ENCODE data around the gene DNAH9.
A peak's percentile ranks its signal among the peaks of the same experiment; 100 is the strongest.

DNAH9 gene

DNA sequence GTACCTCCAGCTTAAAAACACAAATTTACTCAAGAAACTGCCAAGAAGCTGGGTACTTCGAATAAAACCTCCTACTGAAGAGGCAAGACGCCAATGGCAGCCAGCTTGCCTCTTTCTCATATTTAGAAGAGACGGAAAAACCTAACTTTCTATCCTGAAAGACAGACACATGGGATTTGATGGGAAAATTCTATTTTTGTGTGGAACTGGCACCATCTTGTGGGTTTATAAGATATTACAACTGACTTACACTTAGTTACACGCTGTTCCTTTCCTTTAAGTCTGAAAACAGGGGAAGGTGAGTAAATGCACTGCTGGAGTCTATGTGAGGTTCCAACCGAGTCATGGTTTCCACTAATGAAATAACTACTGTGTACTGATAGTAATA lies 388.7 kb downstream of the DNAH9 start:
- no peak overlapping the region for H3K4me3 ChIP-seq (ENCODE audit: insufficient read length, low read depth)
- DNase-seq (ENCODE audit: low read depth, low spot score) = peak; percentile 22

DNA sequence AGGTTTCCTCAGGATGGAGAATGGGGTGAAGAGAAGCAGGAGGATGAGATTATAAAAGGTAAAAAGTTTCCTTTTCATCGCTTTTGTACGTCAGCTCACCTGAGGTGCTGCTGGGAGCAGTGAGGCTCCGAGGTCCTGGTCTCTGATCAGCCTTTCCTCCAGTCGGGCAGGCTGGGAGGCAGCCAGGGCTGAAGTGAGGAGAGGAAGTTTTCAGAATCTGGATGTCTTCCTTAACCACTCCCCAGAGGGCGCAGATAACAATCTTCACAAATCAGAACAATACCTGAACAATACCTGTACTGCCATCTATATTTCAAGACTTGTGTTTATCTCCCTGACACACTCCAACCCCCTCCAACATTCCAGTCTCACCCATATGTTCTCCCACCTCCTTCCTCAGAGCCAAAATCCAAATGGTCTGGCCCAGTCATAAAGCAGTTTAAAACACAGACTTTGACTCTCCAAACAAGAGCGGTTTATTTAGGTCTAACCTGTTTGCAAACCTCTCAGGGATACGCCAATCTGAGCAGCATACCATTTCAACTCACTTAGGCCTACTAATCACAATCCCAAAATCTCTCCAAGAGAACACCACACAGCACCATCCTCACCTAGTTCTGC lies 392.2 kb downstream of the DNAH9 start:
- H3K27me3 ChIP-seq (ENCODE audit: insufficient read depth, insufficient read length) = no peaks in the 10 kb centered on the region
- peaks cover 22% of the 10 kb centered on the region for H3K36me3 ChIP-seq (ENCODE audit: insufficient read depth, insufficient read length, low read length)
- TF ChIP-seq SUZ12 (IDR thresholded peaks at IDR 0.05; ENCODE audit: extremely low read depth, insufficient read depth, insufficient read length) = no peak
- no peak for TF ChIP-seq YY1 (IDR thresholded peaks at IDR 0.05; ENCODE audit: insufficient read depth, insufficient read length)
- no peak for TF ChIP-seq ZNF274 (IDR thresholded peaks at IDR 0.05; ENCODE audit: low read depth, low read length)

More for the DNA sequence above, 388.7 kb downstream of the DNAH9 start:
- no peaks in the 10 kb centered on the region for H3K9me3 ChIP-seq (ENCODE audit: insufficient read depth, low read length)
- TF ChIP-seq SUZ12 (IDR thresholded peaks at IDR 0.05; ENCODE audit: extremely low read depth, insufficient read depth, insufficient read length) (no peak), YY1 (IDR thresholded peaks at IDR 0.05; ENCODE audit: insufficient read depth, insufficient read length) (no peak), ZNF274 (IDR thresholded peaks at IDR 0.05; ENCODE audit: low read depth, low read length) (no peak)
- no peaks in the 10 kb centered on the region for H3K4me1 ChIP-seq (ENCODE audit: insufficient read depth, insufficient read length)
- peaks cover 24% of the 10 kb centered on the region for H3K36me3 ChIP-seq (ENCODE audit: insufficient read depth, insufficient read length, low read length)
- H3K9ac ChIP-seq (ENCODE audit: insufficient read length, low read depth) = no peak overlapping the region
- H3K27me3 ChIP-seq (ENCODE audit: insufficient read depth, insufficient read length) = no peaks in the 10 kb centered on the region

DNA sequence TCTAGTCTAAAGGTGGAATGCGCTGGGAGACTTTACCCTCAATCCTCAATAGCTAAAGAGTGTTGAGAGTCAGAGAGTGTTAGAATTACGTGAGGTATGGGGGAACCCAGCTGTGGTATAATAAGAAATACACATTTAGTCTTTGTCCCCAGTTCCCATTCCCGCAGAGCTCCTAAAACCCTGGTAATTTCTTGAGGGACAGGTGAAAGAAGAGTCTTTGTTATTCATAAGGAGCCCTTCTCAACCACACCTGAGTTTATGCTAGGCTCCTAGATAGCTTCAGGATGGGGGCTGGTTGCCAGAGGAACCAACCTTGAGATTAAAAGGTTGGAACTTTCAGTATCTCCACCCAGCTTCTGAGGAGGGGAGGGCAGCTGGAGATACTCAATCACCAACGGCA lies 393.2 kb downstream of the DNAH9 start:
- no peak overlapping the region for H3K4me3 ChIP-seq (ENCODE audit: insufficient read length, low read depth)
- H3K4me1 ChIP-seq (ENCODE audit: insufficient read depth, insufficient read length) = no peaks in the 10 kb centered on the region
- no peak overlapping the region for H3K9ac ChIP-seq (ENCODE audit: insufficient read length, low read depth)
- H3K9me3 ChIP-seq (ENCODE audit: insufficient read depth, low read length) = no peaks in the 10 kb centered on the region
- H3K36me3 ChIP-seq (ENCODE audit: insufficient read depth, insufficient read length, low read length) = peaks cover 22% of the 10 kb centered on the region
- no peak for DNase-seq (ENCODE audit: low read depth, low spot score)
- no peak for TF ChIP-seq ZNF274 (IDR thresholded peaks at IDR 0.05; ENCODE audit: low read depth, low read length)
- H3K27me3 ChIP-seq (ENCODE audit: insufficient read depth, insufficient read length) = no peaks in the 10 kb centered on the region

More for the DNA sequence above, 392.2 kb downstream of the DNAH9 start:
- H3K4me1 ChIP-seq (ENCODE audit: insufficient read depth, insufficient read length) = no peaks in the 10 kb centered on the region
- no peaks in the 10 kb centered on the region for H3K9me3 ChIP-seq (ENCODE audit: insufficient read depth, low read length)
- H3K9ac ChIP-seq (ENCODE audit: insufficient read length, low read depth) = no peak overlapping the region
- H3K4me3 ChIP-seq (ENCODE audit: insufficient read length, low read depth) = no peak overlapping the region
- DNase-seq (ENCODE audit: low read depth, low spot score) = no peak

GRCh38 chr17:11996722-11997146 lies 398.5 kb downstream of the DNAH9 start:
- Histone ChIP-seq H3K9me3 (ENCODE audit: insufficient read depth, low read length) (no peaks in the 10 kb centered on the region), H3K9ac (ENCODE audit: insufficient read length, low read depth) (peak overlapping the region; percentile 85), H3K36me3 (ENCODE audit: insufficient read depth, insufficient read length, low read length) (peaks cover 9% of the 10 kb centered on the region), H3K4me3 (ENCODE audit: insufficient read length, low read depth) (peak overlapping the region; percentile 76), H3K4me1 (ENCODE audit: insufficient read depth, insufficient read length) (no peaks in the 10 kb centered on the region), H3K27me3 (ENCODE audit: insufficient read depth, insufficient read length) (no peaks in the 10 kb centered on the region)
- no peak for DNase-seq (ENCODE audit: low read depth, low spot score)
- TF ChIP-seq ZNF274 (IDR thresholded peaks at IDR 0.05; ENCODE audit: low read depth, low read length) (no peak), SUZ12 (IDR thresholded peaks at IDR 0.05; ENCODE audit: extremely low read depth, insufficient read depth, insufficient read length) (no peak), YY1 (IDR thresholded peaks at IDR 0.05; ENCODE audit: insufficient read depth, insufficient read length) (no peak)

DNA sequence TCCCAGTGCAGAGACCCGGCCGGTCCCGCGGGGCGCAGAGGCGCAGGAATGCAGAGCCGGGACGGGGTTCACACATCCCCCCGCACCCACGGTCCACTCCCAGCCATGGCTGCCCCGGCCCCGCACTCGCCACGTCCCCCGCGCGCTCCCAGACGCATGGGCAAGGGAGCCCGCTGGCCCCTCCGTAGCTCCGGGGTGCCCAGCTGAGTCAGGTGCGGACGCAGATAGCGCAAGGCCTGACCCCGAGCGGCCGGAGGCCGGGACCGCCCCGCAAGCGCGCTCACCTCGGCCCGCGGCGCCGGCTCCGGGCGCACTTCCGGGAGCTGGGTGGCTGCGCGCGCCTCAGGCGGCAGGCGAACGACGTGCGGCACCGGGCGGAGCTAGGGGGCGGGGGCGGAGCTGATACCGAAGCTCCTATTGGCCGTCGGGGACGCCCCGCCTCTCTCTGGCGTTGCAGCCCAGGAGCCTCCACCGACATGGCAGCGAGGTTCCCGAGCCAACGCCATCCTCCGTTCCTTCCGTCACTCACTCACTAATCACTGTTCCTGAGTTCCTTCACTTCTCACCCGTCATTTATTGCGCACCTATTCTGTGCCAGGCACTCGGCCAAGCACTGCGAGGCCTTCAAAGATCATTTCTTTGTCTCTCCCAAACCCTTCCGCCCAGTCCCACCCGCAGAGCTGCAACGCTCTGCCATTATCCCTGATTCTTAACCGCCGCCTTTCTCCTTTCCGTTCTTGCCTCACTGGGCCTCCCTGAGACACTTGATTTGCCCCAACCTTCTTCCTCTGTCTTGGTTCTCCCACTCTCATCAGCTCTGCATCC lies 399.1 kb downstream of the DNAH9 start, which contains the start of gene ZNF18:
Gene ZNF18, minus strand, starts transcription at position 329 of the 825 bp plus-strand sequence. CDS start 4,646 bp downstream, outside the sequence.
- Histone ChIP-seq H3K4me1 (ENCODE audit: insufficient read depth, insufficient read length) (no peaks in the 10 kb centered on the region), H3K9ac (ENCODE audit: insufficient read length, low read depth) (peak within 1 kb of the TSS; percentile 85), H3K36me3 (ENCODE audit: insufficient read depth, insufficient read length, low read length) (peaks cover 4% of the 10 kb centered on the region), H3K9me3 (ENCODE audit: insufficient read depth, low read length) (no peaks in the 10 kb centered on the region), H3K27me3 (ENCODE audit: insufficient read depth, insufficient read length) (no peaks in the 10 kb centered on the region), H3K4me3 (ENCODE audit: insufficient read length, low read depth) (peak within 1 kb of the TSS; percentile 76)
- TF ChIP-seq ZNF274 (IDR thresholded peaks at IDR 0.05; ENCODE audit: low read depth, low read length) = no peak
- DNase-seq (ENCODE audit: low read depth, low spot score) = peak; percentile 90

- DNase-seq (ENCODE audit: low read depth, low spot score) = no peak
- H3K9me3 ChIP-seq (ENCODE audit: insufficient read depth, low read length) = no peaks in the 10 kb centered on the region
Measured at GRCh38 chr17:11997972-11998233, 399.6 kb downstream of the DNAH9 start.

GRCh38 chr17:11999696-12000095 lies 401.4 kb downstream of the DNAH9 start:
- H3K9me3 ChIP-seq (ENCODE audit: insufficient read depth, low read length) = no peaks in the 10 kb centered on the region
- no peaks in the 10 kb centered on the region for H3K4me1 ChIP-seq (ENCODE audit: insufficient read depth, insufficient read length)
- no peaks in the 10 kb centered on the region for H3K36me3 ChIP-seq (ENCODE audit: insufficient read depth, insufficient read length, low read length)
- H3K4me3 ChIP-seq (ENCODE audit: insufficient read length, low read depth) = no peak overlapping the region
- no peak for DNase-seq (ENCODE audit: low read depth, low spot score)
- no peak for TF ChIP-seq SUZ12 (IDR thresholded peaks at IDR 0.05; ENCODE audit: extremely low read depth, insufficient read depth, insufficient read length)
- TF ChIP-seq ZNF274 (IDR thresholded peaks at IDR 0.05; ENCODE audit: low read depth, low read length) = no peak
- TF ChIP-seq YY1 (IDR thresholded peaks at IDR 0.05; ENCODE audit: insufficient read depth, insufficient read length) = no peak
- H3K9ac ChIP-seq (ENCODE audit: insufficient read length, low read depth) = no peak overlapping the region
- H3K27me3 ChIP-seq (ENCODE audit: insufficient read depth, insufficient read length) = no peaks in the 10 kb centered on the region

More at GRCh38 chr17:11997972-11998233, 399.6 kb downstream of the DNAH9 start:
- H3K27me3 ChIP-seq (ENCODE audit: insufficient read depth, insufficient read length) = no peaks in the 10 kb centered on the region
- H3K4me3 ChIP-seq (ENCODE audit: insufficient read length, low read depth) = peak overlapping the region; percentile 76
- H3K36me3 ChIP-seq (ENCODE audit: insufficient read depth, insufficient read length, low read length) = no peaks in the 10 kb centered on the region
- no peak for TF ChIP-seq YY1 (IDR thresholded peaks at IDR 0.05; ENCODE audit: insufficient read depth, insufficient read length)
- TF ChIP-seq SUZ12 (IDR thresholded peaks at IDR 0.05; ENCODE audit: extremely low read depth, insufficient read depth, insufficient read length) = no peak
- no peak for TF ChIP-seq ZNF274 (IDR thresholded peaks at IDR 0.05; ENCODE audit: low read depth, low read length)
- H3K4me1 ChIP-seq (ENCODE audit: insufficient read depth, insufficient read length) = no peaks in the 10 kb centered on the region
- peak overlapping the region; percentile 83 for H3K9ac ChIP-seq (ENCODE audit: insufficient read length, low read depth)
